ENCODE data around the gene CLEC11A.

The CLEC11A gene

GRCh38 chr19:50723069-50723468, at the start of gene CLEC11A:
TSS of gene CLEC11A (plus strand) at chr19:50723364. CDS start at chr19:50723526, 162 bp downstream.
- no peak for DNase-seq

GRCh38 chr19:50676625-50677197, 46.5 kb upstream of the CLEC11A start:
- no peak for DNase-seq

GRCh38 chr19:50677636-50678035, 45.5 kb upstream of the CLEC11A start:
- DNase-seq = no peak

- DNase-seq = no peak
Measured at GRCh38 chr19:50678323-50678722, 44.8 kb upstream of the CLEC11A start.

GRCh38 chr19:50679177-50680125, 43.7 kb upstream of the CLEC11A start:
- peak; percentile 49 for DNase-seq

- no peak for DNase-seq
Measured at GRCh38 chr19:50686310-50687032, 36.7 kb upstream of the CLEC11A start.

GRCh38 chr19:50688766-50689165, 34.4 kb upstream of the CLEC11A start:
- no peak for DNase-seq

- DNase-seq = no peak
Measured at GRCh38 chr19:50690439-50690838, 32.7 kb upstream of the CLEC11A start.

GRCh38 chr19:50693064-50693975, 29.8 kb upstream of the CLEC11A start:
- no peak for DNase-seq

- DNase-seq = no peak
Measured at GRCh38 chr19:50694815-50695145, 28.4 kb upstream of the CLEC11A start.

GRCh38 chr19:50695251-50696093, 27.7 kb upstream of the CLEC11A start:
- DNase-seq = no peak

GRCh38 chr19:50696094-50696483, 27.1 kb upstream of the CLEC11A start:
- no peak for DNase-seq

- DNase-seq = no peak
Measured at GRCh38 chr19:50697414-50698124, 25.6 kb upstream of the CLEC11A start.

- DNase-seq = no peak
Measured at GRCh38 chr19:50701367-50701985, 21.7 kb upstream of the CLEC11A start.

GRCh38 chr19:50702158-50702870, 20.9 kb upstream of the CLEC11A start:
- no peak for DNase-seq

- no peak for DNase-seq
Measured at GRCh38 chr19:50702871-50703829, 20.0 kb upstream of the CLEC11A start.

- DNase-seq = no peak
Measured at GRCh38 chr19:50703915-50704796, 19.0 kb upstream of the CLEC11A start.
